ENCODE results near the gene S100A8.

DNA sequence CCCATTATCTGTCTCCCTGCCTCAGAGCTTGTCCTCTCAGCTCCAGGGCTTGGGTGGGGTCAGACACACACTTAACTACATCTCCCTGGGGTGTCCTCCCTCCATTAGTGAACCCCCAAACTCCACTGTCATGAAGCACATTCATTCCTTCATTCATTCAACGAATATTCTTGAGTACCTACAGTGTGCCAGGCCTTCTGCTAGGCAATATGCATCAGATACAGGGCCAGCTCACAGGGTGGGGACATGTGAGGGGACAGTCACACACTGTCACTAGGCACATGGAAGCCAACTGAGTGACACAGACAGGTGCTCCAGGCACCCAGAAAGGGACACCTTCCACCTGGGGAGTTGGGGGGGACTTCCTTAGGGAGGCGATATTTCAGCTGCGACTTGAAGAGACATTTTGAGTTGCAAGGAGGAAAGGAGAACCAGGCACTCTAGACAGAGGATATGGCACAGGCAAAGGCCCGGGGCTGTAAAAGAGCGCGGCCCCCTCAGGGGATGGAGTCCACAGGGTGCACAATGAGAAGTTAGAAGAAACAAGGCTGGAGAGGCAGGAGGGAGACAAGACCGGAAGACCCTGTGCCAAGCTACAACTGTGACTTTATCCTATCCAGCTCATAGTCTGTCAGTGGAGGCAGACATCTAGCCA is 8.7 kb upstream of the S100A8 start:
- no peak for TF ChIP-seq SIN3A (IDR thresholded peaks at IDR 0.05; ENCODE audit: borderline replicate concordance, insufficient read depth, low read depth, low read length)
- TF ChIP-seq, protein P1, sequence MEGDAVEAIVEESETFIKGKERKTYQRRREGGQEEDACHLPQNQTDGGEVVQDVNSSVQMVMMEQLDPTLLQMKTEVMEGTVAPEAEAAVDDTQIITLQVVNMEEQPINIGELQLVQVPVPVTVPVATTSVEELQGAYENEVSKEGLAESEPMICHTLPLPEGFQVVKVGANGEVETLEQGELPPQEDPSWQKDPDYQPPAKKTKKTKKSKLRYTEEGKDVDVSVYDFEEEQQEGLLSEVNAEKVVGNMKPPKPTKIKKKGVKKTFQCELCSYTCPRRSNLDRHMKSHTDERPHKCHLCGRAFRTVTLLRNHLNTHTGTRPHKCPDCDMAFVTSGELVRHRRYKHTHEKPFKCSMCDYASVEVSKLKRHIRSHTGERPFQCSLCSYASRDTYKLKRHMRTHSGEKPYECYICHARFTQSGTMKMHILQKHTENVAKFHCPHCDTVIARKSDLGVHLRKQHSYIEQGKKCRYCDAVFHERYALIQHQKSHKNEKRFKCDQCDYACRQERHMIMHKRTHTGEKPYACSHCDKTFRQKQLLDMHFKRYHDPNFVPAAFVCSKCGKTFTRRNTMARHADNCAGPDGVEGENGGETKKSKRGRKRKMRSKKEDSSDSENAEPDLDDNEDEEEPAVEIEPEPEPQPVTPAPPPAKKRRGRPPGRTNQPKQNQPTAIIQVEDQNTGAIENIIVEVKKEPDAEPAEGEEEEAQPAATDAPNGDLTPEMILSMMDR (IDR thresholded peaks at IDR 0.05): no peak
- no peak for TF ChIP-seq POLR2AphosphoS5 (IDR thresholded peaks at IDR 0.05; ENCODE audit: low read depth, low read length)
- no peak for TF ChIP-seq TCF7L2 (IDR thresholded peaks at IDR 0.05; ENCODE audit: low read depth, low read length)
